Stimulated activated CD4-positive, alpha-beta T cell treated with anti-CD3 and anti-CD28 coated beads, TNF-alpha, amount 100 ng/mL, for 24 hours (primary cell): ENCODE measurements around the gene ITGBL1.

ENCODE experiments used
- DNase-seq, 3 experiments: peaks; one replicate each; pipeline ENCODE4 v3.0.0-alpha.2; 2020; ENCODE audit warnings: low read depth in 3 of 3

Gene ITGBL1

GRCh38 chr13:101556676-101557123 is 104.2 kb downstream of the ITGBL1 start:
- DNase-seq, result no peak

- DNase-seq, result no peak
Measured at GRCh38 chr13:101565317-101565716, 112.8 kb downstream of the ITGBL1 start.

- DNase-seq, result no peak
Measured at GRCh38 chr13:101567841-101568240, 115.4 kb downstream of the ITGBL1 start.

GRCh38 chr13:101569807-101570206 is 117.3 kb downstream of the ITGBL1 start:
- DNase-seq, result no peak

GRCh38 chr13:101570410-101570809 is 117.9 kb downstream of the ITGBL1 start:
- no peak for DNase-seq

GRCh38 chr13:101572456-101572855 is 120.0 kb downstream of the ITGBL1 start:
- DNase-seq, result no peak

- no peak for DNase-seq
Measured at GRCh38 chr13:101575581-101575980, 123.1 kb downstream of the ITGBL1 start.

GRCh38 chr13:101576455-101576854 is 124.0 kb downstream of the ITGBL1 start:
- DNase-seq, result no peak

- DNase-seq, result no peak
Measured at GRCh38 chr13:101576977-101577376, 124.5 kb downstream of the ITGBL1 start.

GRCh38 chr13:101579281-101579802 is 126.9 kb downstream of the ITGBL1 start:
- DNase-seq, result no peak

- no peak for DNase-seq
Measured at GRCh38 chr13:101584331-101584730, 131.9 kb downstream of the ITGBL1 start.

GRCh38 chr13:101590479-101590878 is 138.0 kb downstream of the ITGBL1 start:
- no peak for DNase-seq

- no peak for DNase-seq
Measured at GRCh38 chr13:101594936-101595335, 142.5 kb downstream of the ITGBL1 start.

- DNase-seq, result no peak
Measured at GRCh38 chr13:101596803-101597202, 144.3 kb downstream of the ITGBL1 start.

- DNase-seq, result no peak
Measured at GRCh38 chr13:101611491-101612475, 159.3 kb downstream of the ITGBL1 start.

- no peak for DNase-seq
Measured at GRCh38 chr13:101612735-101613134, 160.3 kb downstream of the ITGBL1 start.

GRCh38 chr13:101614491-101614890 is 162.0 kb downstream of the ITGBL1 start:
- DNase-seq, result no peak

GRCh38 chr13:101618440-101619187 is 166.1 kb downstream of the ITGBL1 start:
- no peak for DNase-seq

GRCh38 chr13:101621099-101621498 is 168.6 kb downstream of the ITGBL1 start:
- no peak for DNase-seq

- DNase-seq, result no peak
Measured at GRCh38 chr13:101623470-101624209, 171.2 kb downstream of the ITGBL1 start.

GRCh38 chr13:101624210-101624922 is 171.9 kb downstream of the ITGBL1 start:
- no peak for DNase-seq
